ENCODE results near the gene ADAT2. TPM values are rescaled to one million over a fixed set of nuclear protein-coding genes. Genes with fewer than 3 reads are reported as not detected.

The ADAT2 gene
- total and polyA plus RNA-seq, 2 of the 13 experiments (the other 11 are each of a cell fraction or from before 2014, with no cell fraction given), result 10.5 to 18.3 TPM

- TF ChIP-seq LBX2 (CRISPR knock-in tag; IDR thresholded peaks at IDR 0.05; ENCODE audit: borderline replicate concordance) (no peak), ZNF264 (CRISPR knock-in tag; IDR thresholded peaks at IDR 0.05) (no peak), ZNF792 (CRISPR knock-in tag; IDR thresholded peaks at IDR 0.05) (0 out of 2 replicates have a peak, but pooled peaks have one; percentile 21), GATAD1 (CRISPR knock-in tag; IDR thresholded peaks at IDR 0.05) (0 out of 2 replicates have a peak, but pooled peaks have one; percentile 30), ZNF17 (CRISPR knock-in tag; IDR thresholded peaks at IDR 0.05) (no peak), ZNF510 (CRISPR knock-in tag; IDR thresholded peaks at IDR 0.05; ENCODE audit: low read depth) (no peak), BATF2 (CRISPR knock-in tag; IDR thresholded peaks at IDR 0.05) (no peak), ZFP62 (CRISPR knock-in tag; IDR thresholded peaks at IDR 0.05) (no peak), ZMYM3 (CRISPR knock-in tag; IDR thresholded peaks at IDR 0.05) (no peak), GPBP1L1 (CRISPR knock-in tag; IDR thresholded peaks at IDR 0.05) (no peak), HNF4A (CRISPR knock-in tag; IDR thresholded peaks at IDR 0.05) (peak; percentile 90), ZNF292 (CRISPR knock-in tag; IDR thresholded peaks at IDR 0.05; ENCODE audit: borderline replicate concordance, low read depth) (no peak), MYNN (CRISPR knock-in tag; IDR thresholded peaks at IDR 0.05; ENCODE audit: low read depth) (no peak), HMGA1 (CRISPR knock-in tag; conservative IDR thresholded peaks at IDR 0.05) (no peak), ZBTB43 (CRISPR knock-in tag; conservative IDR thresholded peaks at IDR 0.05) (no peak), DBP (CRISPR knock-in tag; IDR thresholded peaks at IDR 0.05; ENCODE audit: not compliant biosample characterization) (no peak), ZNF547 (CRISPR knock-in tag; IDR thresholded peaks at IDR 0.05) (no peak), ZNF704 (CRISPR knock-in tag; IDR thresholded peaks at IDR 0.05; ENCODE audit: borderline replicate concordance) (no peak), MED1 (CRISPR knock-in tag; IDR thresholded peaks at IDR 0.05) (peak; percentile 42), ZNF678 (CRISPR knock-in tag; IDR thresholded peaks at IDR 0.05) (no peak), KAT2B (IDR thresholded peaks at IDR 0.05; ENCODE audit: borderline replicate concordance, low read depth, low read length) (no peak), RXRA (CRISPR knock-in tag; IDR thresholded peaks at IDR 0.05) (no peak), TFAP4 (IDR thresholded peaks at IDR 0.05; ENCODE audit: borderline replicate concordance, low read depth) (no peak), BRF2 (CRISPR knock-in tag; IDR thresholded peaks at IDR 0.05) (0 out of 2 replicates have a peak, but pooled peaks have one; percentile 44)
Observed at GRCh38 chr6:143432588-143432987, 17.9 kb downstream of the ADAT2 start (continued).
